SK-N-SH (cell line): Measurements from ENCODE around the gene RAD51B. TPM values are rescaled to one million over a fixed set of nuclear protein-coding genes. Genes with fewer than 3 reads are reported as not detected.

Experiments
- CTCF ChIA-PET: fragments of 300-600, 350-600 bp; formaldehyde crosslinking; extraction: SDS; loops from one replicate; lab custom pipeline; 2021; lab: Yijun Ruan, JAX
- POLR2A ChIA-PET: fragments of 350-600 bp; sonication (Branson Sonifier 250); formaldehyde crosslinking; extraction: SDS; loops from one replicate; lab custom pipeline; 2020; ENCODE audit warnings: antibody characterized with exemption, inconsistent platforms; lab: Yijun Ruan, JAX
- DNase-seq: peaks from one replicate; pipeline ENCODE4 v3.0.0; 2012
- H2AFZ ChIP-seq: fragments of 200-600 bp; sonication (generic); 2 replicates; pipeline ENCODE4 v1.8.1; 2016; ENCODE audit warnings: antibody characterized with exemption, mild to moderate bottlenecking, low read depth
- H3F3A ChIP-seq: fragments of 200-600 bp; sonication (generic); replicated peaks from 2 replicates; pipeline ENCODE3; 2016; ENCODE audit warnings: antibody characterized with exemption, mild to moderate bottlenecking; ENCODE audit not compliant: insufficient read depth
- H3K27ac ChIP-seq, 2 experiments: fragments of 200-500 bp in 1 of 2; fragments of 200-600 bp in 1 of 2; sonication (Bioruptor generic) in 1 of 2; sonication (generic), shearing (Covaris generic) in 1 of 2; 2 replicates each; pipeline versions ENCODE4 v1.5.1 to v1.6.1; 2014 to 2016; ENCODE audit warnings: low read depth in 2 of 2, inconsistent platforms in 1 of 2, low read length in 1 of 2, mild to moderate bottlenecking in 1 of 2, mixed read lengths in 1 of 2
- H3K27me3 ChIP-seq: fragments of 200-600 bp; sonication (generic), shearing (Covaris generic); 2 replicates; pipeline ENCODE4 v1.6.1; 2016; ENCODE audit warnings: mixed run types; ENCODE audit not compliant: insufficient read depth
- H3K36me3 ChIP-seq, 2 experiments: fragments of 200-500 bp in 1 of 2; fragments of 200-600 bp in 1 of 2; sonication (Bioruptor generic) in 1 of 2; sonication (generic) in 1 of 2; replicated peaks in 1 of 2; 2 replicates each; pipeline versions ENCODE3 to v1.5.1; 2014 to 2016; ENCODE audit warnings: low read length in 1 of 2, mild to moderate bottlenecking in 1 of 2; ENCODE audit not compliant: insufficient read depth in 2 of 2, control insufficient read depth in 1 of 2
- H3K4me1 ChIP-seq, 2 experiments: fragments of 200-500 bp in 1 of 2; fragments of 200-600 bp in 1 of 2; sonication (Bioruptor generic) in 1 of 2; sonication (generic), shearing (Covaris generic) in 1 of 2; 2 replicates each; pipeline versions ENCODE4 v1.5.1 to v1.6.1; 2014 to 2016; ENCODE audit warnings: low read depth in 1 of 2, low read length in 1 of 2, mixed run types in 1 of 2; ENCODE audit not compliant: insufficient read depth in 2 of 2, control insufficient read depth in 1 of 2
- H3K4me2 ChIP-seq: fragments of 200-600 bp; sonication (generic), shearing (Covaris generic); 2 replicates; pipeline ENCODE4 v1.6.1; 2017; ENCODE audit warnings: mixed run types
- H3K4me3 ChIP-seq, 2 experiments: fragments of 200-500 bp in 1 of 2; fragments of 200-600 bp in 1 of 2; sonication (Bioruptor generic) in 1 of 2; sonication (generic), shearing (Covaris generic) in 1 of 2; 2 replicates each; pipeline versions ENCODE4 v1.5.1 to v1.8.1; 2014 to 2016; ENCODE audit warnings: low read depth in 2 of 2, inconsistent platforms in 1 of 2, low read length in 1 of 2, mild to moderate bottlenecking in 1 of 2, mixed read lengths in 1 of 2, moderate library complexity in 1 of 2
- H3K79me2 ChIP-seq: fragments of 200-600 bp; sonication (generic); 2 replicates; pipeline ENCODE4 v1.8.1; 2017; ENCODE audit warnings: mild to moderate bottlenecking; ENCODE audit not compliant: insufficient read depth
- H3K9ac ChIP-seq: fragments of 200-600 bp; sonication (generic); 2 replicates; pipeline ENCODE4 v1.6.1; 2017; ENCODE audit warnings: mixed run types
- H3K9me2 ChIP-seq: fragments of 200-600 bp; sonication (generic); 2 replicates; pipeline ENCODE4 v1.6.1; 2017; ENCODE audit warnings: mixed run types
- H3K9me3 ChIP-seq: fragments of 200-600 bp; sonication (generic); 2 replicates; pipeline ENCODE4 v1.6.1; 2017; ENCODE audit warnings: mixed run types, mild to moderate bottlenecking, moderate library complexity
- H4K20me1 ChIP-seq: fragments of 200-600 bp; sonication (generic); 2 replicates; pipeline ENCODE4 v1.6.1; 2017; ENCODE audit warnings: mild to moderate bottlenecking, mixed run types; ENCODE audit not compliant: insufficient read depth
- CHD2 ChIP-seq: fragments of 150-350 bp; IDR thresholded peaks from 2 replicates; pipeline ENCODE4 v1.6.1; 2018; ENCODE audit warnings: low read length; ENCODE audit not compliant: partially characterized antibody
- EZH2phosphoT487 ChIP-seq: fragments of 200-600 bp; sonication (generic); IDR thresholded peaks from 2 replicates; pipeline ENCODE4 v1.6.1; 2017; ENCODE audit warnings: low read depth, mixed run types, mild to moderate bottlenecking, antibody characterized with exemption, moderate library complexity, borderline replicate concordance
- FOXJ3 ChIP-seq: sonication (generic); formaldehyde crosslinking; IDR thresholded peaks from 2 replicates; pipeline ENCODE4 v1.5.1; 2020; ENCODE audit warnings: mild to moderate bottlenecking, missing genetic modification reagents
- FOXM1 ChIP-seq: IDR thresholded peaks from 2 replicates; pipeline ENCODE4 v1.4.0; 2012; ENCODE audit warnings: low read depth, mild to moderate bottlenecking
- GABPA ChIP-seq: IDR thresholded peaks from 2 replicates; pipeline ENCODE4 v1.4.0; 2012; ENCODE audit warnings: low read depth, mild to moderate bottlenecking
- JUND ChIP-seq: IDR thresholded peaks from 2 replicates; pipeline ENCODE4 v1.4.0; 2012
- MXI1 ChIP-seq: IDR thresholded peaks from 2 replicates; pipeline ENCODE4 v1.6.1; 2012; ENCODE audit warnings: mild to moderate bottlenecking, low read depth, low read length, improper control_type of control experiment
- NFIC ChIP-seq: IDR thresholded peaks from 2 replicates; pipeline ENCODE4 v1.4.0; 2012; ENCODE audit warnings: borderline replicate concordance
- NRF1 ChIP-seq: IDR thresholded peaks from 2 replicates; pipeline ENCODE4 v1.6.1; 2012; ENCODE audit warnings: low read depth, mild to moderate bottlenecking, low read length
- RAD21 ChIP-seq: IDR thresholded peaks from 2 replicates; pipeline ENCODE4 v1.6.1; 2012; ENCODE audit warnings: mild to moderate bottlenecking, low read length
- RCOR1 ChIP-seq: fragments of 150-350 bp; IDR thresholded peaks from 2 replicates; pipeline ENCODE4 v1.6.1; 2017; ENCODE audit warnings: antibody characterized with exemption, low read length
- RFX5 ChIP-seq: IDR thresholded peaks from 2 replicates; pipeline ENCODE4 v1.6.1; 2012; ENCODE audit warnings: mild to moderate bottlenecking, improper control_type of control experiment, low read length
- RXRA ChIP-seq: IDR thresholded peaks from 2 replicates; pipeline ENCODE4 v1.4.0; 2012; ENCODE audit warnings: low read depth, mild to moderate bottlenecking, borderline replicate concordance
- SIN3A ChIP-seq: IDR thresholded peaks from 2 replicates; pipeline ENCODE4 v1.6.1; 2012; ENCODE audit warnings: low read depth, mild to moderate bottlenecking, low read length, moderate library complexity, borderline replicate concordance
- TAF1 ChIP-seq: IDR thresholded peaks from 2 replicates; pipeline ENCODE4 v1.6.1; 2012; ENCODE audit warnings: low read depth, mild to moderate bottlenecking, low read length, moderate library complexity, borderline replicate concordance
- TEAD4 ChIP-seq: IDR thresholded peaks from 2 replicates; pipeline ENCODE4 v1.4.0; 2012; ENCODE audit warnings: mild to moderate bottlenecking, borderline replicate concordance; ENCODE audit not compliant: insufficient read depth
- YY1 ChIP-seq: IDR thresholded peaks from 2 replicates; pipeline ENCODE4 v1.4.0; 2012; ENCODE audit warnings: low read depth, mild to moderate bottlenecking
- WGBS: methylation state at CpG from one replicate; pipeline ENCODE4 v1.1.6; 2017; ENCODE audit warnings: low lambda C conversion rate; 5-methylcytosine and 5-hydroxymethylcytosine counted together
- polyA plus RNA-seq, 3 experiments: library from polyadenylated mRNA; depleted of rRNA; stranded (reverse); fragments of >200 nt; gene quantifications; 2 replicates each; pipeline ENCODE4 v1.2.3, GENCODE V29; 2012
- TF ChIP-seq, protein P1 (sequence below): fragments of 150-350 bp; IDR thresholded peaks from 2 replicates; pipeline ENCODE4 v1.6.1; 2017; ENCODE audit warnings: antibody characterized with exemption, low read length, low read depth, borderline replicate concordance
- TF ChIP-seq, protein P2 (sequence below): fragments of 150-350 bp; IDR thresholded peaks from 2 replicates; pipeline ENCODE4 v1.6.1; 2016; ENCODE audit warnings: mild to moderate bottlenecking, low read depth, low read length
- TF ChIP-seq, protein P3 (sequence below): IDR thresholded peaks from 2 replicates; pipeline ENCODE4; 2012
- TF ChIP-seq, protein P4 (sequence below): IDR thresholded peaks from 2 replicates; pipeline ENCODE4 v1.4.0; 2012; ENCODE audit warnings: low read depth, borderline replicate concordance
- TF ChIP-seq, protein P5 (sequence below): fragments of 200-600 bp; sonication (generic); IDR thresholded peaks from 2 replicates; pipeline ENCODE4 v1.6.1; 2017; ENCODE audit warnings: antibody characterized with exemption, mild to moderate bottlenecking, moderate library complexity
- TF ChIP-seq, protein P6 (sequence below): IDR thresholded peaks from 2 replicates; pipeline ENCODE4 v1.4.0; 2012; ENCODE audit warnings: low read depth, borderline replicate concordance

Gene RAD51B
- polyA plus RNA-seq, 1 of the 3 experiments (the other 2 are of a cell fraction): 6.0 TPM

DNA sequence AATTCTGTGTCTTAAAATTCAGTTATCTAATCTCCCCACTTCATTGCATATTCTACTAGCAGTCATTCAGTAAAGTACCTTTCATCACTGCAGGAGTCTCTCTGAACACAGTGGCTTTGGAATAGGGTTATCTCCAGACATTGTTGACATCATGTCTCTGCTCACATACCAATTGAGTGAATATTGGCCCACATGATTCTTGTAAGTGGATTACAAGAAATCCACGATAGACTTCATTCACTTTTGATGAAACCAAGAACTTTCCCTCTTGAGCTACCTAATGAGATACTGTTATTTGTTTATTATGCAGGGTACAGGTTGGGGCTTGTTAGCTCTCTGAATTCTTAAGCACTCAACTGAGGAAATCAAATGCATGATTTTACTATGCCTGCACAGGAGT lies 284.9 kb downstream of the RAD51B start:
- H4K20me1 ChIP-seq: no peaks in the 10 kb centered on the region
- H3K9me2 ChIP-seq: no peaks in the 10 kb centered on the region
- peak overlapping the region; percentile 47; the same call in 1 of the 2 replicates for H2AFZ ChIP-seq
- 14% methylated on average over 1 of the region's 1 CpG for WGBS
- H3K9ac ChIP-seq: no peak overlapping the region; the same call in 1 of the 2 replicates
- H3K36me3 ChIP-seq: no peaks in the 10 kb centered on the region
- H3K4me1 ChIP-seq: peaks cover 0 to 31% of the 10 kb centered on the region in 2 experiments; a peak in 2 of 4 replicates
- peak overlapping the region; percentile 43 to 58; a peak in 3 of 4 replicates for H3K27ac ChIP-seq
- POLR2A ChIA-PET: no interaction called here
- CTCF ChIA-PET: interaction anchor here (0.6 kb wide), 1 partner anchor 8 kb away, joined by 3 read pairs; no protein-coding TSS in a partner anchor
- no peaks in the 10 kb centered on the region for H3K27me3 ChIP-seq
- no peak overlapping the region for H3K4me3 ChIP-seq
- H3F3A ChIP-seq: no peaks in the 10 kb centered on the region
- no peaks in the 10 kb centered on the region for H3K79me2 ChIP-seq
- H3K9me3 ChIP-seq: peaks cover 10% of the 10 kb centered on the region; the same call in 1 of the 2 replicates
- DNase-seq: no peak
- H3K4me2 ChIP-seq: no peak overlapping the region
- TF ChIP-seq, protein P1, sequence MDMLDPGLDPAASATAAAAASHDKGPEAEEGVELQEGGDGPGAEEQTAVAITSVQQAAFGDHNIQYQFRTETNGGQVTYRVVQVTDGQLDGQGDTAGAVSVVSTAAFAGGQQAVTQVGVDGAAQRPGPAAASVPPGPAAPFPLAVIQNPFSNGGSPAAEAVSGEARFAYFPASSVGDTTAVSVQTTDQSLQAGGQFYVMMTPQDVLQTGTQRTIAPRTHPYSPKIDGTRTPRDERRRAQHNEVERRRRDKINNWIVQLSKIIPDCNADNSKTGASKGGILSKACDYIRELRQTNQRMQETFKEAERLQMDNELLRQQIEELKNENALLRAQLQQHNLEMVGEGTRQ: no peak
- TF ChIP-seq NFIC: no peak
- no peak for TF ChIP-seq RCOR1
- no peak for TF ChIP-seq CHD2
- TF ChIP-seq, protein P2, sequence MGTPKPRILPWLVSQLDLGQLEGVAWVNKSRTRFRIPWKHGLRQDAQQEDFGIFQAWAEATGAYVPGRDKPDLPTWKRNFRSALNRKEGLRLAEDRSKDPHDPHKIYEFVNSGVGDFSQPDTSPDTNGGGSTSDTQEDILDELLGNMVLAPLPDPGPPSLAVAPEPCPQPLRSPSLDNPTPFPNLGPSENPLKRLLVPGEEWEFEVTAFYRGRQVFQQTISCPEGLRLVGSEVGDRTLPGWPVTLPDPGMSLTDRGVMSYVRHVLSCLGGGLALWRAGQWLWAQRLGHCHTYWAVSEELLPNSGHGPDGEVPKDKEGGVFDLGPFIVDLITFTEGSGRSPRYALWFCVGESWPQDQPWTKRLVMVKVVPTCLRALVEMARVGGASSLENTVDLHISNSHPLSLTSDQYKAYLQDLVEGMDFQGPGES: no peak
- TF ChIP-seq, protein P3, sequence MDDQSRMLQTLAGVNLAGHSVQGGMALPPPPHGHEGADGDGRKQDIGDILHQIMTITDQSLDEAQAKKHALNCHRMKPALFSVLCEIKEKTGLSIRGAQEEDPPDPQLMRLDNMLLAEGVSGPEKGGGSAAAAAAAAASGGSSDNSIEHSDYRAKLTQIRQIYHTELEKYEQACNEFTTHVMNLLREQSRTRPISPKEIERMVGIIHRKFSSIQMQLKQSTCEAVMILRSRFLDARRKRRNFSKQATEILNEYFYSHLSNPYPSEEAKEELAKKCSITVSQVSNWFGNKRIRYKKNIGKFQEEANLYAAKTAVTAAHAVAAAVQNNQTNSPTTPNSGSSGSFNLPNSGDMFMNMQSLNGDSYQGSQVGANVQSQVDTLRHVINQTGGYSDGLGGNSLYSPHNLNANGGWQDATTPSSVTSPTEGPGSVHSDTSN: peak; percentile 62; the same call in 1 of the 2 replicates
- TF ChIP-seq FOXJ3 (CRISPR knock-in tag): no peak
- TF ChIP-seq RFX5: no peak
- TF ChIP-seq, protein P4, sequence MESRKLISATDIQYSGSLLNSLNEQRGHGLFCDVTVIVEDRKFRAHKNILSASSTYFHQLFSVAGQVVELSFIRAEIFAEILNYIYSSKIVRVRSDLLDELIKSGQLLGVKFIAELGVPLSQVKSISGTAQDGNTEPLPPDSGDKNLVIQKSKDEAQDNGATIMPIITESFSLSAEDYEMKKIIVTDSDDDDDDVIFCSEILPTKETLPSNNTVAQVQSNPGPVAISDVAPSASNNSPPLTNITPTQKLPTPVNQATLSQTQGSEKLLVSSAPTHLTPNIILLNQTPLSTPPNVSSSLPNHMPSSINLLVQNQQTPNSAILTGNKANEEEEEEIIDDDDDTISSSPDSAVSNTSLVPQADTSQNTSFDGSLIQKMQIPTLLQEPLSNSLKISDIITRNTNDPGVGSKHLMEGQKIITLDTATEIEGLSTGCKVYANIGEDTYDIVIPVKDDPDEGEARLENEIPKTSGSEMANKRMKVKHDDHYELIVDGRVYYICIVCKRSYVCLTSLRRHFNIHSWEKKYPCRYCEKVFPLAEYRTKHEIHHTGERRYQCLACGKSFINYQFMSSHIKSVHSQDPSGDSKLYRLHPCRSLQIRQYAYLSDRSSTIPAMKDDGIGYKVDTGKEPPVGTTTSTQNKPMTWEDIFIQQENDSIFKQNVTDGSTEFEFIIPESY: no peak
- 0 out of 2 replicates have a peak, but pooled peaks have one; percentile 2 for TF ChIP-seq RXRA
- TF ChIP-seq YY1: no peak
- TF ChIP-seq MXI1: no peak
- no peak for TF ChIP-seq RAD21
- no peak for TF ChIP-seq EZH2phosphoT487
- no peak for TF ChIP-seq NRF1
- TF ChIP-seq, protein P5, sequence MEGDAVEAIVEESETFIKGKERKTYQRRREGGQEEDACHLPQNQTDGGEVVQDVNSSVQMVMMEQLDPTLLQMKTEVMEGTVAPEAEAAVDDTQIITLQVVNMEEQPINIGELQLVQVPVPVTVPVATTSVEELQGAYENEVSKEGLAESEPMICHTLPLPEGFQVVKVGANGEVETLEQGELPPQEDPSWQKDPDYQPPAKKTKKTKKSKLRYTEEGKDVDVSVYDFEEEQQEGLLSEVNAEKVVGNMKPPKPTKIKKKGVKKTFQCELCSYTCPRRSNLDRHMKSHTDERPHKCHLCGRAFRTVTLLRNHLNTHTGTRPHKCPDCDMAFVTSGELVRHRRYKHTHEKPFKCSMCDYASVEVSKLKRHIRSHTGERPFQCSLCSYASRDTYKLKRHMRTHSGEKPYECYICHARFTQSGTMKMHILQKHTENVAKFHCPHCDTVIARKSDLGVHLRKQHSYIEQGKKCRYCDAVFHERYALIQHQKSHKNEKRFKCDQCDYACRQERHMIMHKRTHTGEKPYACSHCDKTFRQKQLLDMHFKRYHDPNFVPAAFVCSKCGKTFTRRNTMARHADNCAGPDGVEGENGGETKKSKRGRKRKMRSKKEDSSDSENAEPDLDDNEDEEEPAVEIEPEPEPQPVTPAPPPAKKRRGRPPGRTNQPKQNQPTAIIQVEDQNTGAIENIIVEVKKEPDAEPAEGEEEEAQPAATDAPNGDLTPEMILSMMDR: no peak
- TF ChIP-seq, protein P6, sequence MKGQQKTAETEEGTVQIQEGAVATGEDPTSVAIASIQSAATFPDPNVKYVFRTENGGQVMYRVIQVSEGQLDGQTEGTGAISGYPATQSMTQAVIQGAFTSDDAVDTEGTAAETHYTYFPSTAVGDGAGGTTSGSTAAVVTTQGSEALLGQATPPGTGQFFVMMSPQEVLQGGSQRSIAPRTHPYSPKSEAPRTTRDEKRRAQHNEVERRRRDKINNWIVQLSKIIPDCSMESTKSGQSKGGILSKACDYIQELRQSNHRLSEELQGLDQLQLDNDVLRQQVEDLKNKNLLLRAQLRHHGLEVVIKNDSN: no peak
- TF ChIP-seq SIN3A: no peak
- peak; percentile 11; the same call in 1 of the 2 replicates for TF ChIP-seq TEAD4
- TF ChIP-seq FOXM1: no peak
- TF ChIP-seq TAF1: no peak
- no peak for TF ChIP-seq GABPA
- peak; percentile 20; the same call in 1 of the 2 replicates for TF ChIP-seq JUND
